Uterine smooth muscle cell (primary cell): ENCODE measurements around the gene EIF2S3B. TPM values are rescaled to one million over a fixed set of nuclear protein-coding genes. Genes with fewer than 3 reads are reported as not detected.

ENCODE experiments used
- total RNA-seq: library from RNA; depleted of rRNA; stranded (reverse); fragments of >200 nt; gene quantifications from 2 replicates; pipeline ENCODE4 v1.2.3, GENCODE V29; 2014

The EIF2S3B gene
- total RNA-seq, result 1.2 and 12.6 TPM in 2 replicates

DNA sequence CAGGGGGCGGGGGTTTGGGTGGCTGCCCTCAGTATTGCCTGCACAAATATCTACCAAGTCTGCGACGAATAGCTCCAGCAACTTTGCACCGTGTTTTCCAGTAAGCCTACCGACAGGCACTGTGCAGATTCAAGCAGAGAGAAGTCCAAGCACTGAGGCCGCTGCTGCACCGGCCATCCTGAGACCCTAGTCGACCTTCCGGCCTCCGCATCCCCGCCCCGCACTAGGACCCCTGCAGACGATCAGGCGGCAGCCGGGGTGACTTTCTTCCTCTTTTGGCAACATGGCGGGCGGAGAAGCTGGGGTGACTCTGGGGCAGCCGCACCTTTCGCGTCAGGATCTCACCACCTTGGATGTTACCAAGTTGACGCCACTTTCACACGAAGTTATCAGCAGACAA lies at the start of gene EIF2S3B:
TSS of gene EIF2S3B (plus strand) at position 271 of the 400 bp plus-strand sequence. CDS start at position 284, 13 bp downstream.

Other genes with a start within 250 kb of the EIF2S3B start
- 0.25 TPM in 1 of 2 replicates, not detected in the other for gene KLRD1, start 198.0 kb upstream of the EIF2S3B start, total RNA-seq
- not detected in 2 replicates for gene KLRK1, start 115.8 kb upstream of the EIF2S3B start, total RNA-seq
- gene KLRC4, start 96.1 kb upstream of the EIF2S3B start, total RNA-seq, result not detected in 2 replicates
- gene KLRC3, start 85.3 kb upstream of the EIF2S3B start, total RNA-seq, result not detected in 2 replicates
- gene KLRC2, start 69.9 kb upstream of the EIF2S3B start, total RNA-seq, result not detected in 2 replicates
- gene KLRC1, start 52.5 kb upstream of the EIF2S3B start, total RNA-seq, result not detected in 2 replicates
- gene MAGOHB, start 107.7 kb downstream of the EIF2S3B start, total RNA-seq, result 16.6 and 29.0 TPM in 2 replicates
- 0.25 and 0.66 TPM in 2 replicates for gene STYK1, start 168.2 kb downstream of the EIF2S3B start, total RNA-seq
- gene YBX3, start 217.4 kb downstream of the EIF2S3B start, total RNA-seq, result 60.9 and 81.4 TPM in 2 replicates